Inferior parietal cortex (tissue), 1 donor: ENCODE results near the gene VEGFB.

Source experiments
- DNase-seq: peaks from one replicate; pipeline ENCODE4 v3.0.0-alpha.2; 2016; ENCODE audit errors: extremely low spot score

VEGFB gene

GRCh38 chr11:64233913-64234586, at the start of gene VEGFB:
Gene VEGFB (plus strand): TSS chr11:64234584. CDS start chr11:64234834, 250 bp downstream.
- DNase-seq: peak; percentile 36

- peak; percentile 82 for DNase-seq
These were observed 49.1 kb upstream of the VEGFB start for GRCh38 chr11:64185175-64185692.

GRCh38 chr11:64185693-64186491, 48.5 kb upstream of the VEGFB start, which contains the start of gene STIP1:
Gene STIP1 (plus strand): TSS chr11:64186171. CDS start chr11:64186262, 91 bp downstream.
- DNase-seq: peak; percentile 100

- no peak for DNase-seq
These were observed 47.8 kb upstream of the VEGFB start for GRCh38 chr11:64186492-64187165.

- DNase-seq: no peak
These were observed 42.0 kb upstream of the VEGFB start for GRCh38 chr11:64192434-64192833.

GRCh38 chr11:64196626-64197025, 37.8 kb upstream of the VEGFB start:
- DNase-seq: peak; percentile 42

GRCh38 chr11:64198511-64198910, 35.9 kb upstream of the VEGFB start:
- DNase-seq: no peak

- DNase-seq: no peak
These were observed 32.8 kb upstream of the VEGFB start for GRCh38 chr11:64201543-64201942.

- DNase-seq: no peak
These were observed 31.4 kb upstream of the VEGFB start for GRCh38 chr11:64202992-64203391.

GRCh38 chr11:64203421-64204079, 30.8 kb upstream of the VEGFB start:
- no peak for DNase-seq

- no peak for DNase-seq
These were observed 30.3 kb upstream of the VEGFB start for GRCh38 chr11:64204080-64204440.

- peak; percentile 93 for DNase-seq
These were observed 29.9 kb upstream of the VEGFB start for GRCh38 chr11:64204464-64204989.

- no peak for DNase-seq
These were observed 27.7 kb upstream of the VEGFB start, which contains the start of gene FERMT3 for GRCh38 chr11:64206457-64207255. Gene FERMT3 (plus strand): TSS chr11:64206721. CDS start chr11:64207365, 644 bp downstream.

GRCh38 chr11:64207256-64208085, 26.9 kb upstream of the VEGFB start:
- DNase-seq: no peak

- no peak for DNase-seq
These were observed 26.1 kb upstream of the VEGFB start for GRCh38 chr11:64208086-64208795.

GRCh38 chr11:64208796-64209562, 25.4 kb upstream of the VEGFB start:
- no peak for DNase-seq

GRCh38 chr11:64209563-64209843, 24.9 kb upstream of the VEGFB start:
- DNase-seq: no peak

GRCh38 chr11:64210301-64211020, 23.9 kb upstream of the VEGFB start:
- DNase-seq: no peak
